A549 (cell line): Measurements from ENCODE around the gene KIF1A. TPM values are rescaled to one million over a fixed set of nuclear protein-coding genes. Genes with fewer than 3 reads are reported as not detected.

ENCODE experiments used
- ATAC-seq, 2 experiments: fragments of 200-7000 bp in 1 of 2; fragments of >200 bp in 1 of 2; cut with Nextera tagmentation in 1 of 2; cut with Tn5 transposase in 1 of 2; 3 replicates each; pipeline versions ENCODE4 v1.8.0 to v1.9.1; 2018 to 2020; ENCODE audit warnings: mild to moderate bottlenecking in 1 of 2, moderate library complexity in 1 of 2
- CTCF ChIA-PET: fragments of 300-600 bp; sonication (Branson Sonifier 250); formaldehyde crosslinking; extraction: SDS; loops from one replicate; lab custom pipeline; 2021; ENCODE audit warnings: antibody characterized with exemption, inconsistent platforms; lab: Yijun Ruan, JAX
- POLR2A ChIA-PET: fragments of 350-600 bp; formaldehyde crosslinking; extraction: SDS; loops from one replicate; lab custom pipeline; 2021; ENCODE audit warnings: antibody characterized with exemption, inconsistent platforms; lab: Yijun Ruan, JAX
- DNase-seq, 2 experiments: peaks; one replicate each; pipeline versions ENCODE4 v3.0.0 to v3.0.0-alpha.2; 2011 to 2016; ENCODE audit warnings: low read depth in 1 of 2, low spot score in 1 of 2
- FAIRE-seq: peaks from 2 replicates; lab custom pipeline; 2011; peaks lifted over from hg19 to GRCh38; lab: Jason Lieb, UNC
- H3K27ac ChIP-seq, 2 experiments: fragments of >200 bp; sonication (Bioruptor Twin); formaldehyde crosslinking; 3 replicates each; pipeline ENCODE4 v1.5.1; 2016 to 2017
- H3K4me1 ChIP-seq: fragments of >200 bp; sonication (Bioruptor Twin); formaldehyde crosslinking; 3 replicates; pipeline ENCODE4 v1.6.1; 2016
- H3K4me2 ChIP-seq: fragments of >200 bp; sonication (Bioruptor Twin); formaldehyde crosslinking; 3 replicates; pipeline ENCODE4 v1.6.1; 2016
- H3K4me3 ChIP-seq: fragments of >200 bp; sonication (Bioruptor Twin); formaldehyde crosslinking; 3 replicates; pipeline ENCODE4 v1.5.1; 2016
- H3K9me3 ChIP-seq: fragments of >200 bp; sonication (Bioruptor Twin); formaldehyde crosslinking; 3 replicates; pipeline ENCODE4 v1.6.1; 2016
- ATOH8 ChIP-seq: fragments of 250-450 bp; sonication (Bioruptor Pico); IDR thresholded peaks from 2 replicates; pipeline ENCODE4 v1.5.0; 2020; ENCODE audit warnings: low read depth, mild to moderate bottlenecking, moderate library complexity
- CBX2 ChIP-seq: fragments of 200-600 bp; sonication (generic); IDR thresholded peaks from 2 replicates; pipeline ENCODE4 v1.6.1; 2016; ENCODE audit warnings: low read depth, mild to moderate bottlenecking, borderline replicate concordance
- CHD4 ChIP-seq: fragments of 200-600 bp; sonication (generic); IDR thresholded peaks from 2 replicates; pipeline ENCODE4 v1.6.1; 2016; ENCODE audit warnings: antibody characterized with exemption, mild to moderate bottlenecking, borderline replicate concordance
- ESRRA ChIP-seq: fragments of 150-350 bp; IDR thresholded peaks from 2 replicates; pipeline ENCODE4 v1.6.1; 2014; ENCODE audit warnings: mild to moderate bottlenecking, low read length, borderline replicate concordance
- FOXS1 ChIP-seq: fragments of 250-450 bp; sonication (Bioruptor Pico); IDR thresholded peaks from 2 replicates; pipeline ENCODE4 v1.5.0; 2020; ENCODE audit warnings: mild to moderate bottlenecking, moderate library complexity
- HDAC2 ChIP-seq: fragments of 200-600 bp; sonication (generic); IDR thresholded peaks from 2 replicates; pipeline ENCODE4 v1.6.1; 2016
- HOXB13 ChIP-seq: fragments of 250-450 bp; sonication (Bioruptor Pico); IDR thresholded peaks from 2 replicates; pipeline ENCODE4 v1.5.0; 2020; ENCODE audit warnings: low read depth, mild to moderate bottlenecking, moderate library complexity
- JUN ChIP-seq, 2 experiments: fragments of >200 bp; sonication (Bioruptor Twin); formaldehyde crosslinking; IDR thresholded peaks; 2 replicates in 1 of 2; 3 replicates in 1 of 2; pipeline ENCODE4 v1.6.1; 2016 to 2017
- KDM1A ChIP-seq: fragments of 200-600 bp; sonication (generic); IDR thresholded peaks from 2 replicates; pipeline ENCODE4 v1.6.1; 2016; ENCODE audit warnings: low read depth, mild to moderate bottlenecking
- KDM5A ChIP-seq: fragments of 200-600 bp; sonication (generic); IDR thresholded peaks from 2 replicates; pipeline ENCODE4 v1.6.1; 2016; ENCODE audit warnings: antibody characterized with exemption, mild to moderate bottlenecking
- MAFK ChIP-seq: fragments of 450-650 bp; IDR thresholded peaks from 2 replicates; pipeline ENCODE4 v1.6.1; 2014; ENCODE audit not compliant: partially characterized antibody
- MYC ChIP-seq: IDR thresholded peaks from 2 replicates; pipeline ENCODE4 v1.6.1; 2012; ENCODE audit warnings: mild to moderate bottlenecking, inconsistent platforms, low read length, improper control_type of control experiment, borderline replicate concordance
- NR3C1 ChIP-seq: fragments of >200 bp; sonication (Bioruptor Twin); formaldehyde crosslinking; IDR thresholded peaks from 3 replicates; pipeline ENCODE4 v1.6.1; 2017
- PBX3 ChIP-seq: IDR thresholded peaks from 2 replicates; pipeline ENCODE4 v1.6.1; 2012
- RAD21 ChIP-seq, 2 experiments: fragments of >200 bp in 1 of 2; sonication (Bioruptor Twin) in 1 of 2; formaldehyde crosslinking in 1 of 2; IDR thresholded peaks in 1 of 2; conservative IDR thresholded peaks in 1 of 2; 2 replicates in 1 of 2; 3 replicates in 1 of 2; pipeline ENCODE4 v1.6.1; 2012 to 2018; ENCODE audit warnings: inconsistent platforms in 1 of 2
- RFX5 ChIP-seq: fragments of 450-650 bp; IDR thresholded peaks from 2 replicates; pipeline ENCODE4 v1.7.1; 2014; ENCODE audit warnings: antibody characterized with exemption, mild to moderate bottlenecking, moderate library complexity
- TFCP2L1 ChIP-seq: fragments of 250-450 bp; sonication (Bioruptor Pico); IDR thresholded peaks from 2 replicates; pipeline ENCODE4 v1.5.0; 2021; ENCODE audit warnings: mild to moderate bottlenecking
- TP53 ChIP-seq: fragments of 250-450 bp; sonication (Bioruptor Pico); IDR thresholded peaks from 2 replicates; pipeline ENCODE4 v1.5.0; 2021; ENCODE audit warnings: mild to moderate bottlenecking, moderate library complexity
- ZC3H11A ChIP-seq: fragments of 450-650 bp; IDR thresholded peaks from 2 replicates; pipeline ENCODE4 v1.6.1; 2014; ENCODE audit warnings: antibody characterized with exemption, mild to moderate bottlenecking
- ZNF302 ChIP-seq: fragments of 250-450 bp; sonication (Bioruptor Pico); IDR thresholded peaks from 2 replicates; pipeline ENCODE4 v1.9.0; 2021; ENCODE audit warnings: inconsistent platforms, mild to moderate bottlenecking, moderate library complexity
- WGBS: methylation state at CpG from one replicate; pipeline ENCODE4 v1.1.6; 2017; ENCODE audit errors: missing lambda C conversion rate; 5-methylcytosine and 5-hydroxymethylcytosine counted together
- polyA plus RNA-seq, 4 experiments: library from polyadenylated mRNA; depleted of rRNA in 3 of 4; stranded (reverse); fragments of >200 nt; fragmentation: RNase III in 1 of 4; extraction: RNeasy Plus Mini Kit Qiagen cat#74134 plus additional on column Dnase treatment in 1 of 4; gene quantifications; 2 replicates in 3 of 4; 3 replicates in 1 of 4; pipeline ENCODE4 v1.2.3, GENCODE V29; 2011 to 2017
- TF ChIP-seq, protein P1 (sequence below): fragments of 150-350 bp; IDR thresholded peaks from 2 replicates; pipeline ENCODE4 v1.6.1; 2014; ENCODE audit warnings: low read depth, mild to moderate bottlenecking, low read length

The KIF1A gene
- polyA plus RNA-seq, 2 of the 4 experiments (the other 2 are of a cell fraction): 0.28 to 0.50 TPM

GRCh38 chr2:240731178-240731545, 88.9 kb downstream of the KIF1A start (continued):
- no peak for TF ChIP-seq RAD21 (conservative IDR thresholded peaks at IDR 0.05 in 1 of 2, IDR thresholded peaks at IDR 0.05 in 1 of 2)
- no peak for TF ChIP-seq JUN (IDR thresholded peaks at IDR 0.05)
- no peak for TF ChIP-seq ZC3H11A
- TF ChIP-seq HOXB13 (CRISPR knock-in tag): no peak

DNA sequence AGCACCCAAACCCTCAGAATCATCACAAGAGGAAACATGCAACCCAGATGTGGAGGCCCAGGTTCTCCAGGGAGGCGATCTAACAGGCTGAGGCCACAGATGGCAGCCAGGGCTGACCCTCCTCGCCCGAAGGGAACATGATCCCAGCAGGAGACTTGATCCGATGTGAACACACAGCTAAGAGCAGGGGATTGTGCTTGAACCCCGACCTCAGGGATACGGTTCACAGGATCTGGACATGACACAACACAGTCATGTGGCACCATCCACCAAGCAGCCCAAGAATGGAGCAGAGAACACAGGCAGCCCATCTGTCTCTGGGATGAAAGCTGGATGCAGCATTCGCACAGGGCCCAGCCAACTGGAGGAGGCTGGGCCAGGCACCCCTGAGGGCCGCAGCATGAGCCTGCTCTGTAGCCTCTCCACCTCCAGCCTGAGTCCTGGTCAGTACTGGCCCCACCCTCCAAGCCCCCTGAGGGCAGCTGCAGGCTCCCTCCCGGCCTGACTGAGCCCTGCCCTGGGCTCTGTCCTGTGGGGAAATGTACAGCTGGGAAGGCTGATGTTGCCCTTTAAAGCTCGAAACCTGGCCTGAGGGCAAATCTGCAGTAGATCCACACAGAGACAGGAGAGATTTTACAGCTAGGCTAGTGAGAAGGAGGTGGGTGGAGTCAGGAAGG, 89.4 kb downstream of the KIF1A start:
- FAIRE-seq (no peak), ATAC-seq (no peak), DNase-seq (no peak)
- H3K4me1 ChIP-seq: no peaks in the 10 kb centered on the region
- TF ChIP-seq CBX2: no peak
- no peak for TF ChIP-seq KDM1A
- TF ChIP-seq HDAC2: no peak
- no peak for TF ChIP-seq NR3C1
- no peak for TF ChIP-seq CHD4
- TF ChIP-seq KDM5A: no peak
- TF ChIP-seq ESRRA: no peak
- no peak for TF ChIP-seq ATOH8 (CRISPR knock-in tag)
- TF ChIP-seq RFX5: no peak
- TF ChIP-seq ZNF302: no peak
- TF ChIP-seq TP53: no peak
- TF ChIP-seq JUN (IDR thresholded peaks at IDR 0.05): no peak
- TF ChIP-seq FOXS1 (CRISPR knock-in tag): no peak
- POLR2A ChIA-PET: no interaction called here
- H3K9me3 ChIP-seq: no peaks in the 10 kb centered on the region
- H3K27ac ChIP-seq: no peak overlapping the region
- H3K4me2 ChIP-seq: no peak overlapping the region
- CTCF ChIA-PET: no interaction called here
- 54% methylated on average over 8 of the region's 10 CpGs for WGBS
- no peak overlapping the region for H3K4me3 ChIP-seq

DNA sequence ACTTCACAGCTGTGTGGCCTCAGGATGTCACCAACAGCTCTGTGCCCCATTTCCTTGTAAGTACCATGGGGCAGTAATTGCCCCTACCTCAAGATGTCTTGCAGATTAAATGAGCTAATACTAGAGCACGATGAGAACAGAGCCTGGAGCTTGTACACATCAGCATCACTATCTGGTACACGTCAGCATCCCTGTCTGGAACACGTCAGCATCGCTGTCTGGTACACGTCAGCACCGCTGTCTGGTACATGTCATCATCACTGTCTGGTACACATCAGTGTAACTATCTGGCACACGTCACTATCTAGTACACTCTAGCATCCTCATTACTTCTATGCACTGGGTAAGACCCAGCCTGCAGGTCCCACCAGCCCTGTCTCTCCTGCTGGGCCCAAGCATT, 91.2 kb downstream of the KIF1A start:
- FAIRE-seq: no peak
- H3K4me1 ChIP-seq: no peaks in the 10 kb centered on the region
- POLR2A ChIA-PET: no interaction called here
- H3K4me3 ChIP-seq: no peak overlapping the region
- WGBS: 59% methylated on average over 7 of the region's 7 CpGs
- no peak overlapping the region for H3K27ac ChIP-seq
- no peak for ATAC-seq
- no peaks in the 10 kb centered on the region for H3K9me3 ChIP-seq
- TF ChIP-seq, protein P1, sequence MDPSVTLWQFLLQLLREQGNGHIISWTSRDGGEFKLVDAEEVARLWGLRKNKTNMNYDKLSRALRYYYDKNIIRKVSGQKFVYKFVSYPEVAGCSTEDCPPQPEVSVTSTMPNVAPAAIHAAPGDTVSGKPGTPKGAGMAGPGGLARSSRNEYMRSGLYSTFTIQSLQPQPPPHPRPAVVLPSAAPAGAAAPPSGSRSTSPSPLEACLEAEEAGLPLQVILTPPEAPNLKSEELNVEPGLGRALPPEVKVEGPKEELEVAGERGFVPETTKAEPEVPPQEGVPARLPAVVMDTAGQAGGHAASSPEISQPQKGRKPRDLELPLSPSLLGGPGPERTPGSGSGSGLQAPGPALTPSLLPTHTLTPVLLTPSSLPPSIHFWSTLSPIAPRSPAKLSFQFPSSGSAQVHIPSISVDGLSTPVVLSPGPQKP: no peak
- TF ChIP-seq MYC (no peak), RFX5 (no peak), MAFK (no peak), PBX3 (no peak), TFCP2L1 (CRISPR knock-in tag) (no peak)
- no peak for DNase-seq
- no peak overlapping the region for H3K4me2 ChIP-seq
- CTCF ChIA-PET: no interaction called here
